Activated naive CD8-positive, alpha-beta T cell treated with anti-CD3 and anti-CD28 coated beads, Interleukin-2, amount 50 U/mL, for 24 hours (primary cell): ENCODE results near the gene LRSAM1.
A peak's percentile ranks its signal among the peaks of the same experiment; 100 is the strongest.

Source experiments
- ATAC-seq: fragments of 150-1000 bp; cut with Tn5 transposase; one replicate; pipeline ENCODE4 v1.10.0; 2021
- DNase-seq: peaks from one replicate; pipeline ENCODE4 v3.0.0; 2021
- H3K27ac Mint-ChIP-seq: one replicate; pipeline ENCODE4 v1.8.0; 2021; ENCODE audit warnings: mild to moderate bottlenecking, mixed read lengths
- H3K27me3 Mint-ChIP-seq: one replicate; pipeline ENCODE4 v1.8.0; 2021; ENCODE audit warnings: mixed read lengths
- H3K36me3 Mint-ChIP-seq: one replicate; pipeline ENCODE4 v1.8.0; 2021; ENCODE audit warnings: low read depth, mixed read lengths
- H3K4me1 Mint-ChIP-seq: one replicate; pipeline ENCODE4 v1.8.0; 2021; ENCODE audit warnings: mixed read lengths
- H3K4me3 Mint-ChIP-seq: one replicate; pipeline ENCODE4 v1.8.0; 2021; ENCODE audit warnings: mild to moderate bottlenecking, moderate library complexity, mixed read lengths
- H3K9me3 Mint-ChIP-seq: one replicate; pipeline ENCODE4 v1.8.0; 2021; ENCODE audit warnings: mixed read lengths

The LRSAM1 gene

DNA sequence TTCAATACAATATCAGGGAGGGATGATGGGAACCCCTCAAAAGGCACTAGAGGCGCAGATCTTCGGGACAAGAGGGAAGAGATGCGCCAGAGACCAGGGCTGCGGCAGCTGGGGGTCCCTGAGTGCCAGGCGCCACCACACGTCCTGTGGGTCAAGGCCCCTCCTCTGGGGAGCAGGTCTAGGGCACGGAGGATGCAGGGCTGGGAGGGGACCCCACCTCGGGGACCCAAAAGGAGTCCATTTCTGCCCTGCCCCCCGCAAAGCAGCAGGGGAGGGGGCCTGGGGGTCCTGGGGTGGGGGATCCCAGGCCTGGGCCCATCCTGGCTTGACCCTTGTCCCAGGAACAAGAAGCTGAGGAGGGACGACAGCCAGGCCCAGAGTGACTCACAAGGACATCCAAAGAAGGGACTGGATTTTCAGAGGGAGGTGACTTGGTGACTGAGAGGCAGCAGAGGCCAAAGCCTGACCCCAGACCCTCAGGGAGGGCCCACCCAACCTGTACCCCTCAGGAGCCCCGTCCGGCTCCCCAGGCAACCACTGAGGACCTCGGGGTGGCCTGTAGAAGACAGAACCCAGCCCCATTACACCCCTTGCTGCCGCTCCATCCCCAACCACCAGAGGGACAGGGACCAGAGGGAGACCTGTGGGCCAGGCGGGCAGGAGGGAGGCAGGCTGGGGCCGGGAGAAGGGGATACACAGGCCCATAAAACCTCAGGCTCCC, 54.2 kb downstream of the LRSAM1 start:
- peak; percentile 39 for DNase-seq
- no peak overlapping the region for H3K4me3 Mint-ChIP-seq
- H3K4me1 Mint-ChIP-seq = no peaks in the 10 kb centered on the region
- H3K36me3 Mint-ChIP-seq = no peaks in the 10 kb centered on the region
- H3K9me3 Mint-ChIP-seq = no peaks in the 10 kb centered on the region
- no peaks in the 10 kb centered on the region for H3K27me3 Mint-ChIP-seq
- no peak overlapping the region for H3K27ac Mint-ChIP-seq
- ATAC-seq = no peak

DNA sequence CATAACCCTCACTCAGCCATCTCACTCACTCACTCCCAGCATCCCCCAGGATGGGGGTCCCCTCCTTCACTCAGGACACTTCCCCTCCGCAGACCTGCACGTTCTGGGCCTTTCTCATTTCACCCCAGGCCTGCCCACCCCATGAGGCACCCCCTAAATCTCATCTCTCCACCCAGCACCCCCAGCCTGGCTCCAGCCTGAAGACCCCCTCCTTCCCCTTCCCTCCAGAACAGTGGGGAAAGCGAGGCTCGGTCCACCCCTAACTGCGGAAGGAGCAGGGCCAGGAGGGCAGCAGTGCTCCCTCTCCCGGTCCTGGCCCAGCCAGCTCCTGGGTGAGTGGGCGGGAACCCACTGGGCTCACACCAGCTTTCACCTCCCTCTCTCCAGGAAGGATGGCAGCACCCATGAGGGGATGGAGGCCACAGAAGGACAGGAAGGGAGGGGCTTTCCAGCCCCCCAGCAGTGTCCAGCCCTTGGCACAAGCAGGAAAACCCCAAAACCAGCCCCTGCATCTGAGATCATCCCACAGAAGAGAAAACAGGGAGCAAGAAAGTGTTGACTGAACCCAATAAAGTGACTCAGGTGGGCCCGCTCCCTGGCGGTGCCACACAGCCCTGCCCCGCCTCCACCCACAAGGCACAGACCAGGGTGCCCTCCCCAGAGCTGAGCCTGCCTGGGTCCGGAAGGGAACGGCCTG, 55.0 kb downstream of the LRSAM1 start:
- no peak for ATAC-seq
- no peak overlapping the region for H3K27ac Mint-ChIP-seq
- H3K36me3 Mint-ChIP-seq = no peaks in the 10 kb centered on the region
- no peaks in the 10 kb centered on the region for H3K9me3 Mint-ChIP-seq
- H3K27me3 Mint-ChIP-seq = no peaks in the 10 kb centered on the region
- H3K4me3 Mint-ChIP-seq = no peak overlapping the region
- H3K4me1 Mint-ChIP-seq = no peaks in the 10 kb centered on the region
- DNase-seq = no peak

DNA sequence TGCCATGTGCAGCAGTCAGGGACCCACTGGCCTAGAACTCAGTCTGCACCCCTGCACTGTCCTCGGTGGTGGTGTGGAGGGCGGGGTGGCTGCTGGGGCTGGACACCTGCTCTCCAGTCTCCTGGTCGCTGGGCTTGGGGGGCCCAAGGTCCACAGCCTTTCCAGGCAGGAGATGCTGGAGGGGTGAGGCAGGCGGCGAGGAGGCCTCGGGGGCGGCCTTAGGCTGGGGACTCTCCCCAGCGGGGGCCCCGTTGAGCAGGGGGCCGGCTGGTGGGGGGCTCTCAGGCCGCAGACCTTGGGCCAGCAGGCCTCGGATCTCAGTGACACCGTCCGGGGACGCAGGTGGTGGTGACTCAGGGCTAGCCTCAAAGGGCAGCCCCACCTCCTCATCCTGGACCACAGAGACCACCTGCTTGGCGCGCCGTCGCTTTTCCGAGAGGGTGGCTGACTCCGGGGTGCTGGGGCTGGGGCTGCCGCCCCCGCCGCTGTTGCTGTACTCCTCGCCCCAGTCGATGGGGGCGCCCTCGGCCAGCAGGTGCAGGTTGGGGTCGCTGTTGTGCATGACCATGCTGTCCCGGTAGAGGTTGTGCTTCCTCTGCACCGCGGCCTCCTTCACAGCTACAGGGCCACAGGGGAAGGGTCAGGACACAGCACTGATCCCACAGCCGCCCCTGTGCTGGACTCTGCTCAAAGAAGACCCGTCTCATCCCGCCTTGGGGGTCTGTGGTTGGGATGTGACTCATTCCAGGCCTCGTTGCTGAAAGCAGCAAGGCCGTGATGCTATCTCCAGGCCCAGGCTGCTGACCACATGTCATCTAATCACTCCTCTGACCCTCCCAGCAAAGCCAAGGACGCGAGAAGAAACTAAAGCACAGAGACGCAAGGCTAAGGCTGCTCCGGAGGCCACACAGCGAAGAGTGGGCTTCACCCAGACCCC, 55.8 kb downstream of the LRSAM1 start:
- ATAC-seq = no peak
- no peaks in the 10 kb centered on the region for H3K9me3 Mint-ChIP-seq
- no peak overlapping the region for H3K4me3 Mint-ChIP-seq
- no peak overlapping the region for H3K27ac Mint-ChIP-seq
- DNase-seq = no peak
- H3K27me3 Mint-ChIP-seq = no peaks in the 10 kb centered on the region
- H3K36me3 Mint-ChIP-seq = no peaks in the 10 kb centered on the region
- no peaks in the 10 kb centered on the region for H3K4me1 Mint-ChIP-seq

DNA sequence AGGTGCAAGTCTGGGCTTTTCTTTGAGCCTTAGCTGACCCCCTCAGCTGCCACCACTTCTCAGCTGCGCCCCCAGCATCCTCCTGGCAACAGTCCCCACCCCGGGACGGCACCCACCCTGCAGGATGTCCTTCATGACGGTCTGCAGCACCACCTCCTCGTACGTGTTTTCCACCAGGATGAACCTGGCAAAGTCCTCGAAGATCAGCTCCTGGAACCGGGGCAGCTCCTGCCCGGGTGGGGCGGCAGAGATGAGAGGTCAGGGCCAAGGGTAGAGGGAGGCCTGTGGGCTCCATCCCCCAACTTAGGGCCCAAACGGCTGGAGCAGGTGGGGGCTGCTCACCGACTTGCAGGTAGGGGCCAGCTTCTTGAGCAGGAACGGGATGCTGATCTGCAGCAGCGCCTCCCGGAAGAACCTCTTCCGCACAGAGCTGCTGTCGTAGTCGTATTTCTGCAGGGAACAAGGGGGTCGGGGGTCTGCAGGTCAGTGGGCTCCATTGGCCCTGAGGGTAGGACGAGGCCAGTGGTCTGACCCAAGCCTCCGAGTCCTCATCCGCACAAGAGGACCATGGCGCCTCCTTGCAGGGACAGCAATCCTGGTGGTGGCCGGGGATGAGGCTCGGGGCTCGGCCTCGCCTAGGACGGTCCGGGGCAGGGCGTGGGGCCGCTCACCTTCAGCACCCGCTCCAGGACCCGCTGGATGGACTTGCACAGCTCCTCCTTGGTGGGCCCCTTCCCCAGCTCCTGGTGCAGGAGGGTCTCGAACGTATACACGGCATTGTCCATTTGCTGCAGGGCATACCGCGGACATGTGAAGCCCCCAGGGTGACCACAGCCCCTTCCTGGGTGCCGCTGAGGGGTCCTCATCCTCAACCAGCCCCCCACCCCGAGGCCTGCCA, 56.7 kb downstream of the LRSAM1 start:
- H3K27ac Mint-ChIP-seq = no peak overlapping the region
- ATAC-seq (no peak), DNase-seq (no peak)
- no peaks in the 10 kb centered on the region for H3K9me3 Mint-ChIP-seq
- no peaks in the 10 kb centered on the region for H3K36me3 Mint-ChIP-seq
- no peaks in the 10 kb centered on the region for H3K4me1 Mint-ChIP-seq
- H3K4me3 Mint-ChIP-seq = no peak overlapping the region
- no peaks in the 10 kb centered on the region for H3K27me3 Mint-ChIP-seq

DNA sequence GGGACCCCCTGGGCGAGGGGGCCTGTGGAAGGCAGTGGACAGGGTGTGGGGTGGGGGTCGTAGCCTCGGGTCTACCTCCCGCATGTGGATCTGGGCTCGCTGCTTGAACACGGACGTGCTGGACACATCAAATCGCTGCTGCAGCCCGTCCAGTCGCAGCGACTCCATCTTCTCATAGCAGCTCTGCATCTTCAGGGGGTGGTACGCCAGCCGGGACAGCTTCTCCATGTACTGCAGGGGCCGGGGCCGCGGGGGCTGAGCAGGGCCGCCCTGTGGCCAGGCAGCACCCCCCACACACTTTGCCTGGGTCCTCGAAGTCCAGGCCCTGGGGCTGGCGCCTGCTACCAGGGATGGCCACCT, 57.6 kb downstream of the LRSAM1 start:
- H3K4me1 Mint-ChIP-seq = no peaks in the 10 kb centered on the region
- no peaks in the 10 kb centered on the region for H3K27me3 Mint-ChIP-seq
- DNase-seq (no peak), ATAC-seq (no peak)
- no peaks in the 10 kb centered on the region for H3K36me3 Mint-ChIP-seq
- no peak overlapping the region for H3K27ac Mint-ChIP-seq
- no peak overlapping the region for H3K4me3 Mint-ChIP-seq
- H3K9me3 Mint-ChIP-seq = no peaks in the 10 kb centered on the region

DNA sequence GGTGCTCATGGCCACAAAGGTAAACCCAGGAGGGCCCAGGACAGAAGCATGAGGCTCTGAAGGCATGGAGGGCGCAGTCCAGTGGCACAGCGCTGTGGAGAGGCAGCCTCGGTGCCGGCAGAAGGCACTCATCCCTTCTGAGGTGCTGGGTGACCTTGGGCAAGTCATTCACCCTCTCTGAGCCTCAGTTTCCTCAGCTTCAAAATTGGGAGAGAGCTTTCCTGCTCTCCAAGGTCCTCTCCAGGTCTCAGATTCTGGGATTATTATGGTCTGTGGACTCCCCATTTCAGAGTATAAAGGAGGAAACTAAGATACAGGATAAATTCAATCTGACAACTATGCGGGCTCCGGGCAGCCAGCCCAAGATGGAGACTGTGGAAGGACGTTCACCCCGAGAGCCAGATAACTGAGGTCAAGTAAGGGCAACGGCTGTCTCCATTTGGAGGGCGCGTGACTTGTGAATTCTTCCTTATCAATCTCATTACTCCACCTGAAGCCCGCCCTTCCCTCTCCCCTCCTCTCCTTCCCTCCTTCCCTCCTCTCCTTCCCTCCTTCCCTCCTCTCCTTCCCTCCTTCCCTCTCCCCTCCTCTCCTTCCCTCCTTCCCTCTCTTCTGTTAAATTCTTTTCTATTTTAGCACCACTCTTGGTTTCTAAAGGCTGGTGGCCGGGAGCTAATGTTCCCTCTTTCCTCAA, 58.1 kb downstream of the LRSAM1 start:
- H3K27me3 Mint-ChIP-seq = no peaks in the 10 kb centered on the region
- H3K9me3 Mint-ChIP-seq = no peaks in the 10 kb centered on the region
- no peak for ATAC-seq
- no peak overlapping the region for H3K27ac Mint-ChIP-seq
- no peaks in the 10 kb centered on the region for H3K36me3 Mint-ChIP-seq
- H3K4me3 Mint-ChIP-seq = no peak overlapping the region
- no peaks in the 10 kb centered on the region for H3K4me1 Mint-ChIP-seq
- DNase-seq = no peak

DNA sequence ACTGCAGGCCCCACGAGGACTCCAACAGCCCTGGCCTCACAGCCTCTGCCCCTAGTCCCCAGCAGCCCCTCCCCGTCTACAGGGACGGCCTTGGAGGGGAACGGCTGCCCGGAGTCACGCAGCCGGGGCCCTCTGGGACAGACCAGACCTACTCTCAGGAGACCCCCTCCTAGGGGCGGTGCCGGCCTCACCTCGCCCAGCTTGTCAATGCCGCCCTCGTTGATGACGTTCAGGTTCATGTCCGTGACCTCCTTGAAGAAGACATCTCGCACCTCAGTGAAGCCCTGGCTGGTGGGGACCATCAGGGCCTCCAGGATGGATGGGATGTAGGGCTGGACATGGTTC, 58.6 kb downstream of the LRSAM1 start:
- H3K27ac Mint-ChIP-seq = no peak overlapping the region

DNA sequence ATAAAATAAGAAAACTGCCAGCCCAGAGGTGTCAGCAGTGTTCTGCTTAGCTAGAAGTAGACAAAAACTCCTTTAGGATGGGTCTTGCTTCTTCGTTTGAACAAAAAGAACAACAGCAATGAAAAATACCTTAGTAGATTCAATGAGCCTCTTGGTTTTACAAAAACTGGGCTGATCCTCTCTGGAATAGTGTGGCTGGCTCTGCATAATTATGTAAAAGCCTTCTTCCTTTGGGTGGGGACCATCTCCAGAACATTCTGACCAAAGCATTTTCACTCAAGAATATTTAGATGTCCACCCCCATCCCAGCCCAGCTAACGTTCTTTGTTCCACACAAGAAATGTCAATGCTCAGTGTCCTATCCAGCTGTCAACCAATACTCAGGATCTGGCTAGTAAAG, 63.2 kb downstream of the LRSAM1 start:
- Mint-ChIP-seq H3K4me3 (no peak overlapping the region), H3K27ac (no peak overlapping the region), H3K9me3 (no peaks in the 10 kb centered on the region), H3K27me3 (no peaks in the 10 kb centered on the region), H3K36me3 (peaks cover 5% of the 10 kb centered on the region), H3K4me1 (peaks cover 4% of the 10 kb centered on the region)
- ATAC-seq = no peak
- DNase-seq = no peak

More for the DNA sequence above, 58.6 kb downstream of the LRSAM1 start:
- ATAC-seq = no peak
- H3K9me3 Mint-ChIP-seq = no peaks in the 10 kb centered on the region
- H3K27me3 Mint-ChIP-seq = no peaks in the 10 kb centered on the region
- no peak for DNase-seq
- H3K4me3 Mint-ChIP-seq = no peak overlapping the region
- no peaks in the 10 kb centered on the region for H3K36me3 Mint-ChIP-seq
- no peaks in the 10 kb centered on the region for H3K4me1 Mint-ChIP-seq

DNA sequence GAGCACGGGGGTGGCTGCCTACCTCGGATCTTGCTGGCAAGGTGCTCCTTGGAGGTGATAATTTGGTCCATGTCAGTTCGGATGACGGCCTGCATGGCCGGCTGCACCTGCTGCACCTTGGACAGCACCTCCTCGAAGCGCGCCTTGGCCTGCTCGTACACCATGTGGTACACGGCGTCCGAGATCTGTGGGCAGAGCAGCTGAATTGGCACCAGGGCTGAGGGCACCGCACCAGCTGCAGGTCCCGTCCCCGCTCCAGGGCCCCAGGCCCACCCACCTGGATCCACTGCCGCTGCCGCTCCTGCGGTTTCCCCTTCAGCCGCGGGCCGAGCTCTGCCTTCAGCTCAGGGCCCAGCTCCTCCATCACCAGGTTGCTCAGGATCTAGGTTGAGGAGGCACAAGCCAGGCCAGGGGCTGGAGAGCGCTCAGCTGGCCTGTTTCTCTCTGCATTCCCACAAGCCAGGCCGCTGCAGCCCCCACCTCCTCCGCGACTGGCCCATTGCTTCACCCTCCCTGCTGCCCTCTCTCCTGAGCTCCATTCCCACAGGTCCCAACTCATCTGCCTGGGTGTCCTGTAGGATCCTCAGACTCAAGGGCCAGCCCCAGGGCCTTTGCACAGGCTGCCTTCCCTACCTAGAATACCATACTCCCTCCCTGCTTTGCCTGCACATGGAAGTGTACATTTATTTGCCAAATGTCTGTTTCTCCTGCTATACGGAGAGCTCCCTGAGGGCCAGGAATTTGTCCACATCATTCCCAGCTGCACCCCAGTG, 65.7 kb downstream of the LRSAM1 start:
- peaks cover 5% of the 10 kb centered on the region for H3K4me1 Mint-ChIP-seq
- H3K36me3 Mint-ChIP-seq = peaks cover 5% of the 10 kb centered on the region
- no peak overlapping the region for H3K27ac Mint-ChIP-seq

DNA sequence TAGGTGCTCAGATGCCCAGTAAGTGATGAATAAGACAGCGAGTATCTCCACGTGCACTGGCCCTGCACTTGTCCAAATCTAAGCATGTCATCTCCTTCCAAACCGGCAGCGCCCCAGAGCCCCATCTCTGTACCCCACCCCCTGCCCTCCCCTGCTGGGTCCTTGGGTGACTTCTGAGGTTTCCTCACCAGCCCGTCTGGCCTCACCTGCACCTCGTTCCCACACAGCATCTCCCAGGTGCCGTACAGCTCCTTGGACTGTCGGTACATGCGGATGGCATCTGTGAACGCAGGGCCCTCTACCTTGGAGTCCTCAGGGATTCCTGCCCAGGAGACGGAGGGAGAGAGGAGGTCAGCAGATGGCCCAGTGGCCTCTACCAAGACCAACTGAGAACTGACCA, 66.3 kb downstream of the LRSAM1 start:
- H3K4me3 Mint-ChIP-seq = no peak overlapping the region
- H3K27ac Mint-ChIP-seq = no peak overlapping the region
- H3K9me3 Mint-ChIP-seq = no peaks in the 10 kb centered on the region
- H3K27me3 Mint-ChIP-seq = no peaks in the 10 kb centered on the region
- ATAC-seq (no peak), DNase-seq (no peak)
- H3K4me1 Mint-ChIP-seq = peaks cover 5% of the 10 kb centered on the region
- H3K36me3 Mint-ChIP-seq = peaks cover 6% of the 10 kb centered on the region

More for the DNA sequence above, 65.7 kb downstream of the LRSAM1 start:
- ATAC-seq (no peak), DNase-seq (no peak)
- Mint-ChIP-seq H3K27me3 (no peaks in the 10 kb centered on the region), H3K4me3 (no peak overlapping the region), H3K9me3 (no peaks in the 10 kb centered on the region)

DNA sequence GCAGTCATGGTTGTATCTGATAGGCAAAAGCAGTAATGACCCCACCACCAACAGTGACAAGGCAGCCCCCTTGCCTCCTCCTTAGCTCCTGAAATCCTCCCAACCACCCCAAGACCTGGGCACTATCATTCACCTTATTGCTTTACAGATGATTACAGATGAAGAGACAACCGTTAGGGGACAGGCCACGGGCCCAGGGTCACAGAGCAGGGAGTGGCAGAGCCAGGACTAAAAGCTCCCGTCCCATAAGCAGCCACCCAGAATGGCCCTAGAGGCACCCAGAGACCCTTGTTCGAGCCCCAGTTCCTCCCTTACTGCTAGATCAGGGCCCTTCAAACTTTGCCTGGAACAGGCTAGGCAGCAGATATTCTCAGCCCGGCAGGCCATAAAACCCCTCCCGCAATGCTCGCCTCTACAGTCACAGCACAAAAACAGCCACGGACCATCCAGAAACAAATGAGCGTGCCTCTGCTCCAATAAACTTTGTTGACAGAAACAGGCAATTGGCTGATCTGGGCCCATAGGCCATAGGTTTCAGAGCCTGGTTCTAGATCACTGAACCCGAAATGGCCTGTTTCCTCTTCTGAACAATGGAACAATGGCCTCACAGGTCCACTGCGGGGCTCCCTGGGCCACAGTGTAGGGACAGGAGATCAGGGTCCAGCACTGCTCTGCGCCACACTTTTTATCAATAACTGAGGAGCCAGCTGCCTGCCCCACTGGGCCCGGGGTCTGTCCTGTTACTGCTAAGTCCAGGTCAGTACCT, 67.0 kb downstream of the LRSAM1 start:
- Mint-ChIP-seq H3K9me3 (peaks cover 3% of the 10 kb centered on the region), H3K27ac (no peak overlapping the region), H3K36me3 (peaks cover 12% of the 10 kb centered on the region), H3K4me3 (no peak overlapping the region), H3K27me3 (no peaks in the 10 kb centered on the region), H3K4me1 (peaks cover 5% of the 10 kb centered on the region)
- no peak for DNase-seq
- no peak for ATAC-seq

DNA sequence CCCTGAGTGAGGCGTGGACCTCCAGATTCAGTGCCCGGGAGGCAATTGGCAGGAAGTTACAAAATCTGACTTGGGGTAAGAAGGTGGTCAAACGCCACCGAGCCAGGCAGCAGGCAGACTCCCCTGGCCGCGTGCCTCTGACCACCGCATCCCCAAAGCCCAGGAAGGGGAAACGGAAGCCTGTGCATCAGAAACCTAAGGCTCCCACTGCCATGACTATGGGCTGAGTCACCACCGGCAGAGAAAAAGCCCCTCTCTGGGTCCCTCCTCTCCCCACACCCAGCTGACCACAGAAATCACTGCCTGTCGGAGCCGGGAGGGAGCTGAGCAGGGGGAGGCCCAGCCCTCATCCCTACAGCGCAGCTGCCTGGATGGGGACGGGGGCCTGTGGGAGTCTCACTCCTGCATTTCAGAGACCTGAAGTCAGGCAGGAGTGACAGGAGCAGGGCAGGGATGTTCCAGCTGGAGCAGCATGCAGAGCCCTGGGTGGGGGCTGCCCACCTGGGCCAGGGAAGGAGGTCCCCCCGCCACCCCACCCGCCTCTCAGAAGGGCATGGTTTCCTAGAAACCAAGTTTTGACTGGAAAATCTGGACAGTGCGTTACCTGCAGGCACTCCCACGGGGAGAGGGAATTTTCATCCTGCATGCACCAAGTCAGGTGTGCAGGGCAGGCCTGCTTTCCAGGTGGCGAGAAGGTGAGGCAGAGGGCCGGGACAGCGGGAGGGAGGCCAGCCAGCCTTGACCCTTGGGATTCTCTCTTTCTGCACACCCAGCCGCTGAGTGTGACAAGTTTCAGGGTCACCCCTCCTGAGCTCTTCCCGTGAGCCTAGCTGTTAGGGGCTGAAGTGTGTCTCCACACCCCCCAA, 68.2 kb downstream of the LRSAM1 start:
- Mint-ChIP-seq H3K9me3 (peaks cover 3% of the 10 kb centered on the region), H3K4me3 (no peak overlapping the region), H3K27me3 (no peaks in the 10 kb centered on the region), H3K36me3 (peaks cover 17% of the 10 kb centered on the region), H3K4me1 (peaks cover 5% of the 10 kb centered on the region), H3K27ac (no peak overlapping the region)
- ATAC-seq = peak; percentile 92
- peak; percentile 66 for DNase-seq
